ENCODE results near the gene MACIR.

The MACIR gene

DNA sequence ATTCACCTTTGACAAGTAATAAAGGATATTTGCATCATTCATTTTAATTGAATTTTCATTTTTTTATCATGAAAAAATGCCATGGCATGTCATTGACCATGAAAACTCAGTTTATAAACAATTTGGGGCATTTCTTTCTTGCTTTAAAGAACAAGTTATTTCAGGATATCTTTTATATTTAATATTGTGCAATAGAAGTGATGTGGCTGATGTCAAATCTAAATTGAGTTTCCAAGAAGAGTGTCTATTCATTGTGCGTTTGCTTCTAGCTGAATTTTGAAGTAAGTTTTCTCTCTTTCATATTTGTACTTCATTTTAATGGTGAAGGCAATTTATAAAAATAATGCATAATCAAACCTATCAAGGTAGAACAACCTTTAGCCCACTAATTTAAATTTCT, 30.5 kb downstream of the MACIR start:
- no peak overlapping the region for H3K4me3 ChIP-seq (ENCODE audit: low read depth, low read length)
- TF ChIP-seq, protein P1, sequence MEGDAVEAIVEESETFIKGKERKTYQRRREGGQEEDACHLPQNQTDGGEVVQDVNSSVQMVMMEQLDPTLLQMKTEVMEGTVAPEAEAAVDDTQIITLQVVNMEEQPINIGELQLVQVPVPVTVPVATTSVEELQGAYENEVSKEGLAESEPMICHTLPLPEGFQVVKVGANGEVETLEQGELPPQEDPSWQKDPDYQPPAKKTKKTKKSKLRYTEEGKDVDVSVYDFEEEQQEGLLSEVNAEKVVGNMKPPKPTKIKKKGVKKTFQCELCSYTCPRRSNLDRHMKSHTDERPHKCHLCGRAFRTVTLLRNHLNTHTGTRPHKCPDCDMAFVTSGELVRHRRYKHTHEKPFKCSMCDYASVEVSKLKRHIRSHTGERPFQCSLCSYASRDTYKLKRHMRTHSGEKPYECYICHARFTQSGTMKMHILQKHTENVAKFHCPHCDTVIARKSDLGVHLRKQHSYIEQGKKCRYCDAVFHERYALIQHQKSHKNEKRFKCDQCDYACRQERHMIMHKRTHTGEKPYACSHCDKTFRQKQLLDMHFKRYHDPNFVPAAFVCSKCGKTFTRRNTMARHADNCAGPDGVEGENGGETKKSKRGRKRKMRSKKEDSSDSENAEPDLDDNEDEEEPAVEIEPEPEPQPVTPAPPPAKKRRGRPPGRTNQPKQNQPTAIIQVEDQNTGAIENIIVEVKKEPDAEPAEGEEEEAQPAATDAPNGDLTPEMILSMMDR (IDR thresholded peaks at IDR 0.05; ENCODE audit: borderline replicate concordance, insufficient read depth, low read depth, low read length) = no peak

DNA sequence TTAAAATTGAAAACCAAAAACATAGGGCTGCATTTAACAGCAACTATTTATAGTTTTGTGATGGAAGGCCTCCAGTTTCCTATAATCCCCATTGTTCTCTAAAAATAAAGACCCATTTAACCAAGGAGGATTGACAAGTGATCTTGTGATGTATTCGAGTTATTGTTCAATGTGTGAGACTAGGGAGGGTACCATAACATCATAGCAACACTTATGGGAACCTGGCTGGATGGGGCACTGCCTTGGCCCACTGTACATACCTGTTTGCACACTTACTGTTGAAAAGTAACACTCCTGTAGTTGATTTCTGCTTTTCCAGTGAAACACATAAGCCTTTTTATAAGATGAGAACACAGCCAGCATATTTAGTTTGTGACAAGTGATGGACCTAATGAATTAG, 32.3 kb downstream of the MACIR start:
- H3K4me3 ChIP-seq (ENCODE audit: low read depth, low read length) = no peak overlapping the region
- TF ChIP-seq, protein P1 (IDR thresholded peaks at IDR 0.05; ENCODE audit: borderline replicate concordance, insufficient read depth, low read depth, low read length) = no peak

DNA sequence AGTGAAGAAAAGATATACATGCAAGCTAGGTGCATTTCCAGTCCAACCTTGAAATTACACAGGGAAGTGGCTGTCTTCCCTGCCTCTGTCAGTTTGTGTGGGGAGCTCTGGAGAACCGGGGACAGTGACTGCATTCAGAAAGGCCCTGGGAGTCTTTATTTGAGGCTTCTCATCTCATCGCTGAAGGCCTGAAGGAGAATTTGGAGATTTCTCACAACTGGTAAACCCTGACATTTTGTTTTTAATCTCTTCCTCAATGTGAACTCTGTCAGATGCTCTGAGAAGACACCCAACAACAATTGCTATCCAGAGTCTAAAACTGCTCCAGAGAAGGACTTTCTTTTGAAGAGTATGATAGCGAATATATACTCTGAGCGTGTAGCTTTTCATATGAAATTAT, 33.0 kb downstream of the MACIR start:
- TF ChIP-seq, protein P1 (IDR thresholded peaks at IDR 0.05; ENCODE audit: borderline replicate concordance, insufficient read depth, low read depth, low read length) = no peak
- no peak overlapping the region for H3K4me3 ChIP-seq (ENCODE audit: low read depth, low read length)

DNA sequence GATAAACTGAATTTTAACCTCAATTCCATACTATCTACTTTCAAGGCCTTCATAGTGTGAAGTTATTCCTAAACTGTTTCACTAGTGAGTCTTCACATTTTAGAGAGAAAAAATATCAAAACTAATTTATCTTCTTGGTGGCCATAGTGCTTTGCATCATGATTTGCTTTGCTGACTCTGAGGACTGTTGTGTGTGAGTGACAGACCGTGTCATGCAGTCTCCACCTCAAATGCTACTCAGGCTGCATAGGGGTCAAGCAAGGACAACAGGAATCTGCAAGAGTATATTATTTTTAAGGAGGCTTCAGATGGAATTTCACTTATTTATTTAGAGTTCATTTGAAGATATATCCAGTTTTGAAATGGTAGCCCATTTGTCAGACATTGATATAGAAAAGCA, 34.5 kb downstream of the MACIR start:
- H3K4me3 ChIP-seq (ENCODE audit: low read depth, low read length) = no peak overlapping the region
- TF ChIP-seq, protein P1 (IDR thresholded peaks at IDR 0.05; ENCODE audit: borderline replicate concordance, insufficient read depth, low read depth, low read length) = no peak

DNA sequence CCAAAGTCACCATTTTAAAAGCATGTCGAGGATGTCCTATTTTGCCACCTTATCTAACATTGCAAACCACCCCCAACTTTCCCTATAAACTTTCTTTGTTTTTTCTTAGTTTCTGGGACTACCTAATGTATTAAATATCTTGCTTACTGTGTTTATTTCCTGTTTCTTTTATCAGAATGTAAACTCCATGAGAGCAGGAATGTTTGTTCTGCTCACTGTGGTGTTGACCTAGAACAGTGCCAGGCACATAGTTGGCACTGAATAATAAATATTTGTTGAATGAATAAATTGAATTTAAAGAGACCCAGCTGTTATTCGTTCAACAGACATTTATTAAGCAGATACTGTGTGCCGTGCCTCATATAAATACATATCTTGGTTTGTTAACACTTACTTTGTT, 35.2 kb downstream of the MACIR start:
- H3K4me3 ChIP-seq (ENCODE audit: low read depth, low read length) = no peak overlapping the region
- TF ChIP-seq, protein P1 (IDR thresholded peaks at IDR 0.05; ENCODE audit: borderline replicate concordance, insufficient read depth, low read depth, low read length) = no peak

DNA sequence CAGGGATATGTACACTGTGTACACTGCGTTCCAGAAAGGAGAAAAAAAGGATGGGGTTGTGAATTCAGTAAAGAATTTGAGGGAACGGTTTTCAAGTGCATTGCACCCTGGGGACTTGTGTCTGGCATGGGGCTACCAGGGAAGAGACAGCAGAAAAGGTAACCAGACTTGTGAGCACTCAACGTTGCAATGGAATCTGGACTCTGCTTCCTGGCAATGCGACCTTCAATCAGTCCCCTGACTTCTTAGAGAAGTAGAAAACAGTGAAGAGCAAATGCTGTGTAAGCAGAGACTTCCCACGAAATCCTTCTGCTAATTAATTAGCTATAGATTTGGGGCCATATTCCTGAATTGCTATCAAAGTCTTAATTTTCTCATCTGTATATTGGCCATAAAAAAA, 36.3 kb downstream of the MACIR start:
- no peak overlapping the region for H3K4me3 ChIP-seq (ENCODE audit: low read depth, low read length)
- TF ChIP-seq, protein P1 (IDR thresholded peaks at IDR 0.05; ENCODE audit: borderline replicate concordance, insufficient read depth, low read depth, low read length) = no peak

DNA sequence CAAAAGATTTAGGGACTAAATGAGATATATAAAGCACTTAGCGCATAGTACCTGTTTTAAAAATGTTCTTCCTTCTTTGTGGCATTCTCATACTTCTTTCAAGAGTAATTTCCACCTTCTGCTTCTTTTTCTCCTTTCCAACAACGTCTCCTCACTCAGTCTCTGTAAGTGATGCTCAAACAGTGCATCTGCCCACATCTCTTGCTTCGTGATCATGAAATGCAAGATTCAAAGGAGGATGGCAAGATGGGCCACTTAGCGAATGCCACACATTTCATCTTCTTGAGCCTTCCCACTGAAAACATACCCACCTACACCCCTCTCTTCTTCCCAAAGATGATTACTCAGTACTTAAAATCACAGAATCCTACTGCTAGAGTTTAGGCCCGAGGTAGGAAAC, 36.9 kb downstream of the MACIR start:
- no peak overlapping the region for H3K4me3 ChIP-seq (ENCODE audit: low read depth, low read length)
- TF ChIP-seq, protein P1 (IDR thresholded peaks at IDR 0.05; ENCODE audit: borderline replicate concordance, insufficient read depth, low read depth, low read length) = no peak
